AG04449 (cell line): ENCODE measurements around the gene OBSCN.

Source experiments
- CTCF ChIA-PET: fragments of 350-600 bp; formaldehyde crosslinking; extraction: SDS; loops from one replicate; lab custom pipeline; 2021; ENCODE audit warnings: antibody characterized with exemption; lab: Yijun Ruan, JAX
- POLR2A ChIA-PET: fragments of 400-600, 350-600 bp; formaldehyde crosslinking; extraction: SDS; loops from one replicate; lab custom pipeline; 2020; ENCODE audit warnings: antibody characterized with exemption, inconsistent platforms; lab: Yijun Ruan, JAX
- DNase-seq: peaks from one replicate; pipeline ENCODE4 v3.0.0-alpha.2; 2010; ENCODE audit warnings: low read depth, low spot score
- H3K4me3 ChIP-seq: 2 replicates; pipeline ENCODE4 v1.5.1; 2011; ENCODE audit warnings: low read depth, mild to moderate bottlenecking, control low read depth, low read length
- TF ChIP-seq, protein P1 (sequence below): IDR thresholded peaks from one replicate; pipeline ENCODE4 v1.5.1; 2011; ENCODE audit warnings: mild to moderate bottlenecking, moderate library complexity, low read length, control low read depth, inconsistent platforms; ENCODE audit not compliant: insufficient read depth; ENCODE audit errors: missing control alignments

Gene OBSCN

GRCh38 chr1:228381356-228381755, 173.5 kb downstream of the OBSCN start:
- POLR2A ChIA-PET: no interaction called here
- DNase-seq: peak; percentile 17
- CTCF ChIA-PET: interaction anchor here (1.7 kb wide), 1 partner anchor 12 kb away, joined by 8 read pairs; no protein-coding TSS in a partner anchor
- H3K4me3 ChIP-seq: no peak overlapping the region
- TF ChIP-seq, protein P1, sequence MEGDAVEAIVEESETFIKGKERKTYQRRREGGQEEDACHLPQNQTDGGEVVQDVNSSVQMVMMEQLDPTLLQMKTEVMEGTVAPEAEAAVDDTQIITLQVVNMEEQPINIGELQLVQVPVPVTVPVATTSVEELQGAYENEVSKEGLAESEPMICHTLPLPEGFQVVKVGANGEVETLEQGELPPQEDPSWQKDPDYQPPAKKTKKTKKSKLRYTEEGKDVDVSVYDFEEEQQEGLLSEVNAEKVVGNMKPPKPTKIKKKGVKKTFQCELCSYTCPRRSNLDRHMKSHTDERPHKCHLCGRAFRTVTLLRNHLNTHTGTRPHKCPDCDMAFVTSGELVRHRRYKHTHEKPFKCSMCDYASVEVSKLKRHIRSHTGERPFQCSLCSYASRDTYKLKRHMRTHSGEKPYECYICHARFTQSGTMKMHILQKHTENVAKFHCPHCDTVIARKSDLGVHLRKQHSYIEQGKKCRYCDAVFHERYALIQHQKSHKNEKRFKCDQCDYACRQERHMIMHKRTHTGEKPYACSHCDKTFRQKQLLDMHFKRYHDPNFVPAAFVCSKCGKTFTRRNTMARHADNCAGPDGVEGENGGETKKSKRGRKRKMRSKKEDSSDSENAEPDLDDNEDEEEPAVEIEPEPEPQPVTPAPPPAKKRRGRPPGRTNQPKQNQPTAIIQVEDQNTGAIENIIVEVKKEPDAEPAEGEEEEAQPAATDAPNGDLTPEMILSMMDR: no peak

- DNase-seq: no peak
- no peak overlapping the region for H3K4me3 ChIP-seq
- POLR2A ChIA-PET: no interaction called here
- CTCF ChIA-PET: interaction anchor here (1.0 kb wide), 1 partner anchor 9 kb away, joined by 3 read pairs; no protein-coding TSS in a partner anchor
- TF ChIP-seq, protein P1: no peak
Measured at GRCh38 chr1:228383773-228384172, 175.9 kb downstream of the OBSCN start.

GRCh38 chr1:228385232-228385631, 177.4 kb downstream of the OBSCN start:
- POLR2A ChIA-PET: no interaction called here
- TF ChIP-seq, protein P1: no peak
- DNase-seq: no peak
- no peak overlapping the region for H3K4me3 ChIP-seq
- CTCF ChIA-PET: no interaction called here

- ChIA-PET CTCF (interaction anchor here (1.0 kb wide), 1 partner anchor 256 kb away, joined by 3 read pairs; no protein-coding TSS in a partner anchor), POLR2A (no interaction called here)
- no peak overlapping the region for H3K4me3 ChIP-seq
- no peak for DNase-seq
- TF ChIP-seq, protein P1: no peak
Measured at GRCh38 chr1:228387321-228387720, 179.5 kb downstream of the OBSCN start.

DNA sequence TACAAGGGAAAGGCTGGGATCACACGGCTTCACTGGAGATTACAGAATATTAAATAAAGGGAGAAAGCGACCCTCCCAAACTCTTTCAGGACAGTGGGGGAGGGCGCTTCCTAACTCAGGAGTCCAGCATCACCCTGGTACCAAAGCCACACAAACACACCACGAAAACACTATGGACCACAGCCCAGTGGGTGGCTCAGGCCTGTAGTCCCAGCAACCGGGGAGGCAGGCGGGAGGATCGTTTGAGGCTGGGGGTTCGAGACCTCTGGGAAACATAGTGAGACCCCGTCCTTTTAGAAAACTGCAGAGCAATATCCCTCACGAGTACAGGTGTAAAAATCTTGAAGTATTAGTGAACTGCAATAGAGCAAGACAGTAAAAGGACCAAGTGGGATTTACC, 182.8 kb downstream of the OBSCN start:
- CTCF ChIA-PET: interaction anchor here (1.5 kb wide), 1 partner anchor 16 kb away, joined by 3 read pairs; no protein-coding TSS in a partner anchor
- no peak for DNase-seq
- H3K4me3 ChIP-seq: no peak overlapping the region
- POLR2A ChIA-PET: no interaction called here
- TF ChIP-seq, protein P1: no peak

- ChIA-PET POLR2A (no interaction called here), CTCF (interaction anchor here (1.3 to 4.1 kb wide), 3 partner anchors 13 to 17 kb away, joined by 3 to 37 read pairs (median 3); no protein-coding TSS in a partner anchor)
- TF ChIP-seq, protein P1: no peak
- no peak overlapping the region for H3K4me3 ChIP-seq
- DNase-seq: no peak
Measured at GRCh38 chr1:228391411-228392020, 183.7 kb downstream of the OBSCN start.
